A549 (cell line): Measurements from ENCODE around the gene STAM. TPM values are rescaled to one million over a fixed set of nuclear protein-coding genes. Genes with fewer than 3 reads are reported as not detected.

Experiments used
- ATAC-seq, 2 experiments: fragments of 200-7000 bp in 1 of 2; fragments of >200 bp in 1 of 2; cut with Nextera tagmentation in 1 of 2; cut with Tn5 transposase in 1 of 2; 3 replicates each; pipeline versions ENCODE4 v1.8.0 to v1.9.1; 2018 to 2020; ENCODE audit warnings: mild to moderate bottlenecking in 1 of 2, moderate library complexity in 1 of 2
- CTCF ChIA-PET: fragments of 300-600 bp; sonication (Branson Sonifier 250); formaldehyde crosslinking; extraction: SDS; loops from one replicate; lab custom pipeline; 2021; ENCODE audit warnings: antibody characterized with exemption, inconsistent platforms; lab: Yijun Ruan, JAX
- POLR2A ChIA-PET: fragments of 350-600 bp; formaldehyde crosslinking; extraction: SDS; loops from one replicate; lab custom pipeline; 2021; ENCODE audit warnings: antibody characterized with exemption, inconsistent platforms; lab: Yijun Ruan, JAX
- DNase-seq, 2 experiments: peaks; one replicate each; pipeline versions ENCODE4 v3.0.0 to v3.0.0-alpha.2; 2011 to 2016; ENCODE audit warnings: low read depth in 1 of 2, low spot score in 1 of 2
- FAIRE-seq: peaks from 2 replicates; lab custom pipeline; 2011; peaks lifted over from hg19 to GRCh38; lab: Jason Lieb, UNC
- H3K27ac ChIP-seq, 2 experiments: fragments of >200 bp; sonication (Bioruptor Twin); formaldehyde crosslinking; 3 replicates each; pipeline ENCODE4 v1.5.1; 2016 to 2017
- H3K4me1 ChIP-seq: fragments of >200 bp; sonication (Bioruptor Twin); formaldehyde crosslinking; 3 replicates; pipeline ENCODE4 v1.6.1; 2016
- H3K4me2 ChIP-seq: fragments of >200 bp; sonication (Bioruptor Twin); formaldehyde crosslinking; 3 replicates; pipeline ENCODE4 v1.6.1; 2016
- H3K4me3 ChIP-seq: fragments of >200 bp; sonication (Bioruptor Twin); formaldehyde crosslinking; 3 replicates; pipeline ENCODE4 v1.5.1; 2016
- H3K9me3 ChIP-seq: fragments of >200 bp; sonication (Bioruptor Twin); formaldehyde crosslinking; 3 replicates; pipeline ENCODE4 v1.6.1; 2016
- BHLHE40 ChIP-seq: IDR thresholded peaks from 2 replicates; pipeline ENCODE4 v1.6.1; 2012; ENCODE audit warnings: low read depth, low read length, inconsistent platforms
- CBX8 ChIP-seq: fragments of 200-600 bp; sonication (generic); IDR thresholded peaks from 2 replicates; pipeline ENCODE4 v1.6.1; 2016
- ELK1 ChIP-seq: fragments of 150-350 bp; IDR thresholded peaks from 2 replicates; pipeline ENCODE4 v1.6.1; 2014; ENCODE audit warnings: low read depth, mild to moderate bottlenecking, low read length
- EP300 ChIP-seq, 2 experiments: fragments of >200 bp; sonication (Bioruptor Twin); formaldehyde crosslinking; IDR thresholded peaks; 2 replicates in 1 of 2; 3 replicates in 1 of 2; pipeline ENCODE4 v1.6.1; 2016 to 2017
- ESRRA ChIP-seq: fragments of 150-350 bp; IDR thresholded peaks from 2 replicates; pipeline ENCODE4 v1.6.1; 2014; ENCODE audit warnings: mild to moderate bottlenecking, low read length, borderline replicate concordance
- GATA3 ChIP-seq: IDR thresholded peaks from 2 replicates; pipeline ENCODE4 v1.6.1; 2012; ENCODE audit warnings: borderline replicate concordance
- HMGXB4 ChIP-seq: fragments of 250-450 bp; sonication (Bioruptor Pico); IDR thresholded peaks from 2 replicates; pipeline ENCODE4 v1.5.0; 2021; ENCODE audit warnings: mild to moderate bottlenecking, moderate library complexity, borderline replicate concordance
- HOXA7 ChIP-seq: fragments of 250-450 bp; sonication (Bioruptor Pico); IDR thresholded peaks from 2 replicates; pipeline ENCODE4 v1.5.0; 2020; ENCODE audit warnings: mild to moderate bottlenecking, moderate library complexity
- JUNB ChIP-seq: fragments of >200 bp; sonication (Bioruptor Twin); formaldehyde crosslinking; IDR thresholded peaks from 2 replicates; pipeline ENCODE4 v1.6.1; 2016
- KDM1A ChIP-seq: fragments of 200-600 bp; sonication (generic); IDR thresholded peaks from 2 replicates; pipeline ENCODE4 v1.6.1; 2016; ENCODE audit warnings: low read depth, mild to moderate bottlenecking
- KDM5A ChIP-seq: fragments of 200-600 bp; sonication (generic); IDR thresholded peaks from 2 replicates; pipeline ENCODE4 v1.6.1; 2016; ENCODE audit warnings: antibody characterized with exemption, mild to moderate bottlenecking
- MAZ ChIP-seq: fragments of 150-350 bp; IDR thresholded peaks from 2 replicates; pipeline ENCODE4 v1.6.1; 2014; ENCODE audit warnings: antibody characterized with exemption, low read depth, low read length, borderline replicate concordance
- MYC ChIP-seq: IDR thresholded peaks from 2 replicates; pipeline ENCODE4 v1.6.1; 2012; ENCODE audit warnings: mild to moderate bottlenecking, inconsistent platforms, low read length, improper control_type of control experiment, borderline replicate concordance
- NPAS2 ChIP-seq: fragments of 250-450 bp; sonication (Bioruptor Pico); IDR thresholded peaks from 2 replicates; pipeline ENCODE4 v1.8.0; 2022; ENCODE audit warnings: mild to moderate bottlenecking, moderate library complexity, borderline replicate concordance
- NR3C1 ChIP-seq: fragments of >200 bp; sonication (Bioruptor Twin); formaldehyde crosslinking; IDR thresholded peaks from 3 replicates; pipeline ENCODE4 v1.6.1; 2017
- POLR2A ChIP-seq: IDR thresholded peaks from 2 replicates; pipeline ENCODE4 v1.6.1; 2012; ENCODE audit warnings: mild to moderate bottlenecking, low read length
- RFX5 ChIP-seq: fragments of 450-650 bp; IDR thresholded peaks from 2 replicates; pipeline ENCODE4 v1.7.1; 2014; ENCODE audit warnings: antibody characterized with exemption, mild to moderate bottlenecking, moderate library complexity
- RNF2 ChIP-seq: fragments of 200-600 bp; sonication (generic); IDR thresholded peaks from 2 replicates; pipeline ENCODE4 v1.6.1; 2016; ENCODE audit warnings: low read depth, mild to moderate bottlenecking, antibody characterized with exemption, moderate library complexity, borderline replicate concordance
- ZC3H11A ChIP-seq: fragments of 450-650 bp; IDR thresholded peaks from 2 replicates; pipeline ENCODE4 v1.6.1; 2014; ENCODE audit warnings: antibody characterized with exemption, mild to moderate bottlenecking
- ZNF302 ChIP-seq: fragments of 250-450 bp; sonication (Bioruptor Pico); IDR thresholded peaks from 2 replicates; pipeline ENCODE4 v1.9.0; 2021; ENCODE audit warnings: inconsistent platforms, mild to moderate bottlenecking, moderate library complexity
- ZSCAN20 ChIP-seq: fragments of 250-450 bp; sonication (Bioruptor Pico); IDR thresholded peaks from 2 replicates; pipeline ENCODE4 v1.8.0; 2022; ENCODE audit warnings: mild to moderate bottlenecking, moderate library complexity
- WGBS: methylation state at CpG from one replicate; pipeline ENCODE4 v1.1.6; 2017; ENCODE audit errors: missing lambda C conversion rate; 5-methylcytosine and 5-hydroxymethylcytosine counted together
- polyA plus RNA-seq, 4 experiments: library from polyadenylated mRNA; depleted of rRNA in 3 of 4; stranded (reverse); fragments of >200 nt; fragmentation: RNase III in 1 of 4; extraction: RNeasy Plus Mini Kit Qiagen cat#74134 plus additional on column Dnase treatment in 1 of 4; gene quantifications; 2 replicates in 3 of 4; 3 replicates in 1 of 4; pipeline ENCODE4 v1.2.3, GENCODE V29; 2011 to 2017
- TF ChIP-seq, protein P1 (sequence below): fragments of >200 bp; sonication (Bioruptor Twin); formaldehyde crosslinking; IDR thresholded peaks from 3 replicates; pipeline ENCODE4 v1.6.1; 2016
- TF ChIP-seq, protein P2 (sequence below): fragments of 200-600 bp; sonication (generic); IDR thresholded peaks from 2 replicates; pipeline ENCODE4 v1.6.1; 2016; ENCODE audit warnings: antibody characterized with exemption, mild to moderate bottlenecking, moderate library complexity

STAM gene
- polyA plus RNA-seq, 2 of the 4 experiments (the other 2 are of a cell fraction), result 24.4 to 51.7 TPM

DNA sequence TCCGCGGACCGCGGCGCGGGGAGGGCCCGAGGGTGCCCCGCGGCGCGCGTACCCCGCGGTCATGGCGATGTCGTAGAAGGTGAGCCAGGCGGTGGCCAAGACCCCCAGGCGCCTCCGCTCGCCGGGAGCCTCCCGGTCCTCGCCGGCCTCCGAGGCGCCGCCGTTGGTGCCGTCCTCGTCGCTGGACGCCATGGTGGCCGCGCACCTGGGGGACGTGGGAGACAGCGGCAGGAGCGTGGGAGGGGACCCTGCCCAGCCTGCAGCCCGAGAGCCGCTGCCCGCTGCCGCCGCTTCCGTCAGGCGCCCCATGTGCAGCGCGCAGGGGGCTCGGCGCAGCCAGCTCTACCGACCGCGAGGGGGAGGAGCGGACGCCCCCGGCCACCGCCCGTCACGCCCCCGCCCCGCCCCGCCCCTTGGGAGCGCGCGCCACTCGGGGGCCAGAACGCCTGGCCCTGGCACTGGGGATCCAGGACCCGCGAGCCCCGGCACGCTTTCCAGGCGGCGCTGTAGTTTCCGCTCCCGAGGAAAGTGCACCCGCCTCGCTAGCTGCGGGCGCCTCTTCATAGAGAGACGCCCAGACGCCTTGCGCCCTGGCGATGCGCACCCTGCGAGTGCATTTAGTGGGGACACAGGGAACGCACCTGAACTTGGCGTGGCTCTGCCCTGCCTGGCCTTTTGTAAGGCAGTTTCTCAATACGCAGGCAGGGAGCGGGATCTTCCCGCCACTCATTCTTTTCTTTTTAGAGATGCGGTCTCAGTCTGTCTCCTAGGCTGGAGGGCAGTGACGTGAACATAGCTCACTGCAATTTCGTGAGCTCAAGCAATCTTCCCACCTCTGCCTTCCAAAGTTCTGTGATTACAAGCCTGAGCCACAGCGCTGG, 26.7 kb upstream of the STAM start, which contains the start of gene HACD1 (continued):
- TF ChIP-seq, protein P1, sequence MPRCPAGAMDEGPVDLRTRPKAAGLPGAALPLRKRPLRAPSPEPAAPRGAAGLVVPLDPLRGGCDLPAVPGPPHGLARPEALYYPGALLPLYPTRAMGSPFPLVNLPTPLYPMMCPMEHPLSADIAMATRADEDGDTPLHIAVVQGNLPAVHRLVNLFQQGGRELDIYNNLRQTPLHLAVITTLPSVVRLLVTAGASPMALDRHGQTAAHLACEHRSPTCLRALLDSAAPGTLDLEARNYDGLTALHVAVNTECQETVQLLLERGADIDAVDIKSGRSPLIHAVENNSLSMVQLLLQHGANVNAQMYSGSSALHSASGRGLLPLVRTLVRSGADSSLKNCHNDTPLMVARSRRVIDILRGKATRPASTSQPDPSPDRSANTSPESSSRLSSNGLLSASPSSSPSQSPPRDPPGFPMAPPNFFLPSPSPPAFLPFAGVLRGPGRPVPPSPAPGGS, result 0 out of 3 replicates have a peak, but pooled peaks have one; percentile 40
- no peak for TF ChIP-seq HOXA7 (CRISPR knock-in tag)
- TF ChIP-seq ESRRA, result no peak
- no peak for TF ChIP-seq CBX8
- no peak for TF ChIP-seq KDM5A
- TF ChIP-seq EP300 (IDR thresholded peaks at IDR 0.05), result no peak; a peak in 1 of 5 replicates
- TF ChIP-seq ZC3H11A, result no peak
- TF ChIP-seq GATA3, result no peak
- TF ChIP-seq ZSCAN20, result no peak
- no peak for TF ChIP-seq MAZ
- TF ChIP-seq ZNF302 (CRISPR knock-in tag), result no peak
- TF ChIP-seq, all 56 proteins: peak for 10

- FAIRE-seq (no peak), DNase-seq (no peak), ATAC-seq (no peak)
- TF ChIP-seq HOXA7 (CRISPR knock-in tag), result no peak
- TF ChIP-seq RFX5, result no peak
- TF ChIP-seq RNF2, result no peak
- TF ChIP-seq ELK1, result no peak
- no peak for TF ChIP-seq MYC
- ChIA-PET CTCF (interaction anchor here (1.5 to 2.3 kb wide), 3 partner anchors 21 to 120 kb away, joined by 4 to 10 read pairs (median 4); partner anchors contain the start of gene STAM), POLR2A (no interaction called here)
- Histone ChIP-seq H3K4me1 (0 out of 3 replicates have a peak, but pooled peaks cover 3% of the 10 kb centered on the region), H3K4me2 (no peak overlapping the region), H3K9me3 (no peaks in the 10 kb centered on the region), H3K27ac (no peak overlapping the region), H3K4me3 (no peak overlapping the region)
- WGBS, result 45% methylated on average over 8 of the region's 8 CpGs
Measured at GRCh38 chr10:17622061-17622460, 21.9 kb upstream of the STAM start.

DNA sequence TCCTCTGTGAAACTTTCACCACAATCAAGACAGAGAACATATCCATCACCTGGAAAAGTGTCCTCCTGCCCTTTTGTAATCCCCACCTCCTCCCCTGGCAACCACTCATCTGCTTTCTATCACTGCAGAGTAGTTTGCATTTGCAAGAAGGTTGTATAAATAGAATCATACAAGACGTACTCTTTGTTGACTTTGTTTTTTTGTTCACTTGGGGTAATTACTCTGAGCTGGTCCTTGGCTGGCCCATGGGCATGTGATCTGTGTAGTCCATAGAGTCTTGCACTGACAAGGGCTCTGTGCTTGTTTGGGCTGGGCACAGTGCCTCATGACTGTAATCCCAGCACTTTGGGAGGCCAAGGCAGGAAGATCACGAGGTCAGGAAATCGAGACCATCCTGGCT, 19.0 kb upstream of the STAM start:
- WGBS, result 14% methylated on average over 3 of the region's 3 CpGs
- CTCF ChIA-PET, result interaction anchor here (1.4 kb wide), 1 partner anchor 17 kb away, joined by 4 read pairs; no protein-coding TSS in a partner anchor
- no peak overlapping the region for H3K4me3 ChIP-seq
- DNase-seq, result no peak
- POLR2A ChIA-PET, result no interaction called here
- no peak overlapping the region for H3K27ac ChIP-seq
- FAIRE-seq, result no peak
- TF ChIP-seq JUNB, result no peak
- TF ChIP-seq MAZ, result no peak
- TF ChIP-seq POLR2A, result no peak
- no peak for TF ChIP-seq MYC
- TF ChIP-seq NPAS2 (CRISPR knock-in tag), result no peak
- no peak for TF ChIP-seq KDM1A
- no peak for TF ChIP-seq KDM5A
- no peak for TF ChIP-seq ZC3H11A
- TF ChIP-seq, protein P2, sequence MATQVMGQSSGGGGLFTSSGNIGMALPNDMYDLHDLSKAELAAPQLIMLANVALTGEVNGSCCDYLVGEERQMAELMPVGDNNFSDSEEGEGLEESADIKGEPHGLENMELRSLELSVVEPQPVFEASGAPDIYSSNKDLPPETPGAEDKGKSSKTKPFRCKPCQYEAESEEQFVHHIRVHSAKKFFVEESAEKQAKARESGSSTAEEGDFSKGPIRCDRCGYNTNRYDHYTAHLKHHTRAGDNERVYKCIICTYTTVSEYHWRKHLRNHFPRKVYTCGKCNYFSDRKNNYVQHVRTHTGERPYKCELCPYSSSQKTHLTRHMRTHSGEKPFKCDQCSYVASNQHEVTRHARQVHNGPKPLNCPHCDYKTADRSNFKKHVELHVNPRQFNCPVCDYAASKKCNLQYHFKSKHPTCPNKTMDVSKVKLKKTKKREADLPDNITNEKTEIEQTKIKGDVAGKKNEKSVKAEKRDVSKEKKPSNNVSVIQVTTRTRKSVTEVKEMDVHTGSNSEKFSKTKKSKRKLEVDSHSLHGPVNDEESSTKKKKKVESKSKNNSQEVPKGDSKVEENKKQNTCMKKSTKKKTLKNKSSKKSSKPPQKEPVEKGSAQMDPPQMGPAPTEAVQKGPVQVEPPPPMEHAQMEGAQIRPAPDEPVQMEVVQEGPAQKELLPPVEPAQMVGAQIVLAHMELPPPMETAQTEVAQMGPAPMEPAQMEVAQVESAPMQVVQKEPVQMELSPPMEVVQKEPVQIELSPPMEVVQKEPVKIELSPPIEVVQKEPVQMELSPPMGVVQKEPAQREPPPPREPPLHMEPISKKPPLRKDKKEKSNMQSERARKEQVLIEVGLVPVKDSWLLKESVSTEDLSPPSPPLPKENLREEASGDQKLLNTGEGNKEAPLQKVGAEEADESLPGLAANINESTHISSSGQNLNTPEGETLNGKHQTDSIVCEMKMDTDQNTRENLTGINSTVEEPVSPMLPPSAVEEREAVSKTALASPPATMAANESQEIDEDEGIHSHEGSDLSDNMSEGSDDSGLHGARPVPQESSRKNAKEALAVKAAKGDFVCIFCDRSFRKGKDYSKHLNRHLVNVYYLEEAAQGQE, result no peak
- no peak for TF ChIP-seq HMGXB4
- no peak for TF ChIP-seq BHLHE40
- no peak for TF ChIP-seq ZNF302 (CRISPR knock-in tag)
- no peak for TF ChIP-seq NR3C1
- TF ChIP-seq ESRRA, result no peak
- TF ChIP-seq, protein P1, result no peak
- no peak overlapping the region for H3K4me2 ChIP-seq
- H3K9me3 ChIP-seq, result no peaks in the 10 kb centered on the region
- ATAC-seq, result no peak
- H3K4me1 ChIP-seq, result no peaks in the 10 kb centered on the region
